ENCODE measurements around the gene LCN10. TPM values are rescaled to one million over a fixed set of nuclear protein-coding genes. Genes with fewer than 3 reads are reported as not detected.

LCN10 gene
- polyA plus RNA-seq, 2 donors = 5.3 to 14.9 TPM

DNA sequence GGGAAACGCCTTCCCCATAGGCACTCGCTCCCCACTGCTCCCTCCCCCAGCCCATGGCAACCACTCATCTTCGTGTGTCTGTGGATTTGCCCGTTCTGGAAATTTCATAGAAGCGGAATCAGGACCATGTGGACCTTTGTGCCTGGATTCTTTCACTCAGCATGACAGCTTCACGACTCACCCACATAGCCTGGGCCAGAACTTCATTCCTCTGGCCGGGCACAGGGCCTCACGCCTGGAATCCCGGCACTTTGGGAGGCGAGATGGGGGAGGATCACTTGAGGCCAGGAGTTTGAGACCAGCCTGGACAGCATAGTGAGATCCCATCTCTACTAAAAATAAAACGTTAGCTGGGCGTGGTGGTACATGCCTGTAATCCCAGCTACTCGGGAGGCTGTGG is 42.4 kb downstream of the LCN10 start:
- Histone ChIP-seq H3K9me3 (ENCODE audit: control insufficient read depth in 2 of 2, insufficient read depth in 1 of 2, low read depth in 1 of 2, low read length in 1 of 2) (no peaks in the 10 kb centered on the region), H3K4me3 (ENCODE audit: low read depth in 1 of 2, low read length in 2 of 2) (no peak overlapping the region), H3K36me3 (ENCODE audit: control insufficient read depth in 2 of 2, insufficient read depth in 2 of 2, low read length in 1 of 2) (no peaks in the 10 kb centered on the region), H3K27ac (ENCODE audit: low read depth in 2 of 2, low read length in 1 of 2) (no peak overlapping the region), H3K27me3 (ENCODE audit: control insufficient read depth in 1 of 2, insufficient read depth in 2 of 2, low read length in 2 of 2) (no peaks in the 10 kb centered on the region), H3K4me1 (ENCODE audit: control insufficient read depth in 2 of 2, insufficient read depth in 2 of 2, low read length in 1 of 2) (peaks cover 0 to 6% of the 10 kb centered on the region in 2 donors)
- WGBS, 2 donors = 68 to 70% methylated on average over 13 of the region's 13 CpGs

GRCh38 chr9:136698635-136699246 is 44.0 kb downstream of the LCN10 start:
- Histone ChIP-seq H3K27me3 (ENCODE audit: control insufficient read depth in 1 of 2, insufficient read depth in 2 of 2, low read length in 2 of 2) (no peaks in the 10 kb centered on the region), H3K36me3 (ENCODE audit: control insufficient read depth in 2 of 2, insufficient read depth in 2 of 2, low read length in 1 of 2) (no peaks in the 10 kb centered on the region), H3K4me1 (ENCODE audit: control insufficient read depth in 2 of 2, insufficient read depth in 2 of 2, low read length in 1 of 2) (peaks cover 0 to 11% of the 10 kb centered on the region in 2 donors), H3K27ac (ENCODE audit: low read depth in 2 of 2, low read length in 1 of 2) (no peak overlapping the region), H3K4me3 (ENCODE audit: low read depth in 1 of 2, low read length in 2 of 2) (no peak overlapping the region), H3K9me3 (ENCODE audit: control insufficient read depth in 2 of 2, insufficient read depth in 1 of 2, low read depth in 1 of 2, low read length in 1 of 2) (no peaks in the 10 kb centered on the region)
- 85 to 91% methylated on average over 10 of the region's 11 CpGs for WGBS, 2 donors

GRCh38 chr9:136697821-136698526 is 44.8 kb downstream of the LCN10 start:
- 51 to 66% methylated on average over 20 of the region's 20 CpGs for WGBS, 2 donors
- peaks cover 0 to 18% of the 10 kb centered on the region in 2 donors for H3K4me1 ChIP-seq (ENCODE audit: control insufficient read depth in 2 of 2, insufficient read depth in 2 of 2, low read length in 1 of 2)
- H3K27me3 ChIP-seq (ENCODE audit: control insufficient read depth in 1 of 2, insufficient read depth in 2 of 2, low read length in 2 of 2) = no peaks in the 10 kb centered on the region
- H3K36me3 ChIP-seq (ENCODE audit: control insufficient read depth in 2 of 2, insufficient read depth in 2 of 2, low read length in 1 of 2) = no peaks in the 10 kb centered on the region
- H3K27ac ChIP-seq (ENCODE audit: low read depth in 2 of 2, low read length in 1 of 2) = no peak overlapping the region
- no peak overlapping the region for H3K4me3 ChIP-seq (ENCODE audit: low read depth in 1 of 2, low read length in 2 of 2)
- no peaks in the 10 kb centered on the region for H3K9me3 ChIP-seq (ENCODE audit: control insufficient read depth in 2 of 2, insufficient read depth in 1 of 2, low read depth in 1 of 2, low read length in 1 of 2)

GRCh38 chr9:136697146-136697820 is 45.5 kb downstream of the LCN10 start:
- peaks cover 0 to 24% of the 10 kb centered on the region in 2 donors for H3K4me1 ChIP-seq (ENCODE audit: control insufficient read depth in 2 of 2, insufficient read depth in 2 of 2, low read length in 1 of 2)
- no peaks in the 10 kb centered on the region for H3K27me3 ChIP-seq (ENCODE audit: control insufficient read depth in 1 of 2, insufficient read depth in 2 of 2, low read length in 2 of 2)
- 54 to 59% methylated on average over 23 of the region's 23 CpGs for WGBS, 2 donors
- no peak overlapping the region for H3K27ac ChIP-seq (ENCODE audit: low read depth in 2 of 2, low read length in 1 of 2)
- H3K9me3 ChIP-seq (ENCODE audit: control insufficient read depth in 2 of 2, insufficient read depth in 1 of 2, low read depth in 1 of 2, low read length in 1 of 2) = no peaks in the 10 kb centered on the region
- no peak overlapping the region for H3K4me3 ChIP-seq (ENCODE audit: low read depth in 1 of 2, low read length in 2 of 2)
- no peaks in the 10 kb centered on the region for H3K36me3 ChIP-seq (ENCODE audit: control insufficient read depth in 2 of 2, insufficient read depth in 2 of 2, low read length in 1 of 2)

- Histone ChIP-seq H3K4me3 (ENCODE audit: low read depth in 1 of 2, low read length in 2 of 2) (no peak overlapping the region), H3K9me3 (ENCODE audit: control insufficient read depth in 2 of 2, insufficient read depth in 1 of 2, low read depth in 1 of 2, low read length in 1 of 2) (no peaks in the 10 kb centered on the region), H3K27ac (ENCODE audit: low read depth in 2 of 2, low read length in 1 of 2) (no peak overlapping the region), H3K27me3 (ENCODE audit: control insufficient read depth in 1 of 2, insufficient read depth in 2 of 2, low read length in 2 of 2) (no peaks in the 10 kb centered on the region), H3K4me1 (ENCODE audit: control insufficient read depth in 2 of 2, insufficient read depth in 2 of 2, low read length in 1 of 2) (peaks cover 0 to 25% of the 10 kb centered on the region in 2 donors), H3K36me3 (ENCODE audit: control insufficient read depth in 2 of 2, insufficient read depth in 2 of 2, low read length in 1 of 2) (no peaks in the 10 kb centered on the region)
- 60 to 70% methylated on average over 9 of the region's 9 CpGs for WGBS, 2 donors
Observed at GRCh38 chr9:136696502-136696901, 46.2 kb downstream of the LCN10 start.

DNA sequence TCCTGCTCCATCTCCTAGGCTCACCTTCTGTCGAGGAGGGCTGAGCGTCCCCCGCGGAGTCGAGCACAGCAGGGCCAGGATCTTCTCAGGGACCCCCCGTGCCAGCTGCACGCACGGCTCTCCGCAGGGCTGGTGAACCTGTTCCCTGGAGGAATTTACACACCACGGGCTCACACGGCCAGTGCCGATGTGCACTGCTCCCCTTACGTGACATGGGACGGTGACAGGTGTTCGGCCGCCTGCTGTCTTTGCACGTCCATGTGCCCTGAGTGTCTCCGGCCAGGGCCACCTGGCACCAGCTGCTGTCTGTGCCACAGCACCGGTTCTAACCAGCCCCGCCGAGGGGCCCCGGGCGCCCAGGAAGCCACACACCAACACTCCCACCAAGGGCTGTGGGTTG is 46.8 kb downstream of the LCN10 start:
- WGBS, 2 donors = 62 to 82% methylated on average over 23 of the region's 23 CpGs
- Histone ChIP-seq H3K36me3 (ENCODE audit: control insufficient read depth in 2 of 2, insufficient read depth in 2 of 2, low read length in 1 of 2) (no peaks in the 10 kb centered on the region), H3K9me3 (ENCODE audit: control insufficient read depth in 2 of 2, insufficient read depth in 1 of 2, low read depth in 1 of 2, low read length in 1 of 2) (no peaks in the 10 kb centered on the region), H3K4me3 (ENCODE audit: low read depth in 1 of 2, low read length in 2 of 2) (no peak overlapping the region), H3K27ac (ENCODE audit: low read depth in 2 of 2, low read length in 1 of 2) (no peak overlapping the region), H3K27me3 (ENCODE audit: control insufficient read depth in 1 of 2, insufficient read depth in 2 of 2, low read length in 2 of 2) (no peaks in the 10 kb centered on the region), H3K4me1 (ENCODE audit: control insufficient read depth in 2 of 2, insufficient read depth in 2 of 2, low read length in 1 of 2) (peaks cover 0 to 30% of the 10 kb centered on the region in 2 donors)

DNA sequence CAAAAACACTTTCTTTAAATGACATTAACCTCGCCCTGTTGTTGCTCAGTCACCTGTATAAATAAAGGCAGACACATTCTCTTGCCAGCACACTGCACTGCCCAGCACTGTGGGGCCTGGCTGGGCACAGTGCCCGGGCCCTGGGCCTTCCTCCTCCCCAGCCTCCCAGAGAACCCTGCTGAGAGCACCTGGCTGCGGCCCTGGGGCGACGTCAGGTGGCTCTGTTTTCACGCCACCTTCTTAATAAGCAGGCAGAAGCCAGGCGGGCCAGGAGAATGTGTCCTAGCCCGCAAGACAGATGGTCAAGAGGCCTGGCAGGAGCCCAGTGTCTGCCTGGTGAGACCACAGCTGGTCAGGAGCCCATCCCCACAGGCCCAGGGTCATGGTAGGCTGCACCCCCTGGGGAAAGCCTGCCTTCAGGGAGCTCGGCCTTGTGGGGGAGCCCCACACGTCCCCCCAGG is 47.3 kb downstream of the LCN10 start:
- peak overlapping the region in 1 of 2 donors; percentile 8 for H3K27ac ChIP-seq (ENCODE audit: low read depth in 2 of 2, low read length in 1 of 2)
- no peak overlapping the region for H3K4me3 ChIP-seq (ENCODE audit: low read depth in 1 of 2, low read length in 2 of 2)
- no peaks in the 10 kb centered on the region for H3K36me3 ChIP-seq (ENCODE audit: control insufficient read depth in 2 of 2, insufficient read depth in 2 of 2, low read length in 1 of 2)
- no peaks in the 10 kb centered on the region for H3K9me3 ChIP-seq (ENCODE audit: control insufficient read depth in 2 of 2, insufficient read depth in 1 of 2, low read depth in 1 of 2, low read length in 1 of 2)
- H3K27me3 ChIP-seq (ENCODE audit: control insufficient read depth in 1 of 2, insufficient read depth in 2 of 2, low read length in 2 of 2) = no peaks in the 10 kb centered on the region
- 58 to 62% methylated on average over 10 of the region's 10 CpGs for WGBS, 2 donors
- peaks cover 0 to 35% of the 10 kb centered on the region in 2 donors for H3K4me1 ChIP-seq (ENCODE audit: control insufficient read depth in 2 of 2, insufficient read depth in 2 of 2, low read length in 1 of 2)

DNA sequence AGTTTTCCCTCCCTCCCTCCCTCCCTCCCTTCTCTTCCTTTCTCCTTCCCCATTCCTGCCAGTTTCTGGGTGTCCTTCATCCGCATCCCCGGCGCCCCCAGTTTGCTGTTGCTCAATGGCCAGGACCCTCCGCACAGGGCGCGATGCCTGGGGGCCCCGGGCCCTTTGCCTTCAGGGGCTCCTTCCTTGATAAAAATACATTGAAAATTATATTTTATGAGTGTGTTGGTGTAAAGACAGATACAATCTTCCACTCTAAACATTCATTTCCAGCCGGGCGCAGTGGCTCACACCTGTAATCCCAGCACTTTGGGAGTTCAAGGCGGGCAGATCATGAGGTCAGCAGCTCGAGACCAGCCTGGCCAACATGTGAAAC is 47.9 kb downstream of the LCN10 start:
- H3K4me1 ChIP-seq (ENCODE audit: control insufficient read depth in 2 of 2, insufficient read depth in 2 of 2, low read length in 1 of 2) = peaks cover 0 to 41% of the 10 kb centered on the region in 2 donors

GRCh38 chr9:136694163-136694871 is 48.4 kb downstream of the LCN10 start:
- no peak overlapping the region for H3K4me3 ChIP-seq (ENCODE audit: low read depth in 1 of 2, low read length in 2 of 2)
- WGBS, 2 donors = 29 to 32% methylated on average over 28 to 32 of the region's 32 CpGs
- peaks cover 0 to 41% of the 10 kb centered on the region in 2 donors for H3K4me1 ChIP-seq (ENCODE audit: control insufficient read depth in 2 of 2, insufficient read depth in 2 of 2, low read length in 1 of 2)

More for the DNA sequence above, 47.9 kb downstream of the LCN10 start:
- Histone ChIP-seq H3K27me3 (ENCODE audit: control insufficient read depth in 1 of 2, insufficient read depth in 2 of 2, low read length in 2 of 2) (no peaks in the 10 kb centered on the region), H3K4me3 (ENCODE audit: low read depth in 1 of 2, low read length in 2 of 2) (no peak overlapping the region), H3K36me3 (ENCODE audit: control insufficient read depth in 2 of 2, insufficient read depth in 2 of 2, low read length in 1 of 2) (no peaks in the 10 kb centered on the region), H3K9me3 (ENCODE audit: control insufficient read depth in 2 of 2, insufficient read depth in 1 of 2, low read depth in 1 of 2, low read length in 1 of 2) (no peaks in the 10 kb centered on the region), H3K27ac (ENCODE audit: low read depth in 2 of 2, low read length in 1 of 2) (no peak overlapping the region)
- 78 to 86% methylated on average over 11 of the region's 11 CpGs for WGBS, 2 donors

More at GRCh38 chr9:136694163-136694871, 48.4 kb downstream of the LCN10 start:
- Histone ChIP-seq H3K36me3 (ENCODE audit: control insufficient read depth in 2 of 2, insufficient read depth in 2 of 2, low read length in 1 of 2) (no peaks in the 10 kb centered on the region), H3K27ac (ENCODE audit: low read depth in 2 of 2, low read length in 1 of 2) (peak overlapping the region; percentile 90 to 91), H3K9me3 (ENCODE audit: control insufficient read depth in 2 of 2, insufficient read depth in 1 of 2, low read depth in 1 of 2, low read length in 1 of 2) (no peaks in the 10 kb centered on the region), H3K27me3 (ENCODE audit: control insufficient read depth in 1 of 2, insufficient read depth in 2 of 2, low read length in 2 of 2) (no peaks in the 10 kb centered on the region)

All from esophagus (tissue), 2 donors.